Smooth muscle cell of the umbilical artery (primary cell): Measurements from ENCODE around the gene TEPSIN. TPM values are rescaled to one million over a fixed set of nuclear protein-coding genes. Genes with fewer than 3 reads are reported as not detected.

Source experiments
- total RNA-seq: library from RNA; depleted of rRNA; stranded (reverse); fragments of >200 nt; gene quantifications from 2 replicates; pipeline ENCODE4 v1.2.3, GENCODE V29; 2014

Gene TEPSIN
- total RNA-seq = 11.9 and 14.2 TPM in 2 replicates

GRCh38 chr17:81238815-81239713 lies at the start of gene TEPSIN, which contains the start of gene NDUFAF8:
TSS of gene TEPSIN (minus strand) at chr17:81239055. CDS start at chr17:81239033, 22 bp downstream.
TSS of gene NDUFAF8 (plus strand) at chr17:81239318. CDS start at chr17:81239364, 46 bp downstream.

GRCh38 chr17:81222906-81223761 lies 15.7 kb downstream of the TEPSIN start, which contains the start of gene CEP131:
TSS of gene CEP131 (minus strand) at chr17:81222965. CDS start at chr17:81220056, 2,909 bp downstream.

Other genes starting within 250 kb of the TEPSIN start
- gene CHMP6, start 247.2 kb downstream of the TEPSIN start, total RNA-seq = 12.2 and 17.2 TPM in 2 replicates
- gene BAIAP2, start 203.9 kb downstream of the TEPSIN start, total RNA-seq = 12.5 and 25.1 TPM in 2 replicates
- gene PVALEF, start 73.5 kb downstream of the TEPSIN start, total RNA-seq = not detected in 2 replicates
- gene AATK, start 72.8 kb downstream of the TEPSIN start, total RNA-seq = 0.23 and 0.30 TPM in 2 replicates
- 6.2 and 10.1 TPM in 2 replicates for gene CEP131, start 16.1 kb downstream of the TEPSIN start, total RNA-seq
- gene NDUFAF8, start 263 bp upstream of the TEPSIN start, total RNA-seq = 26.6 and 27.0 TPM in 2 replicates
- 151 and 240 TPM in 2 replicates for gene SLC38A10, start 56.3 kb upstream of the TEPSIN start, total RNA-seq
- 3.0 and 9.0 TPM in 2 replicates for gene BAHCC1, start 156.4 kb upstream of the TEPSIN start, total RNA-seq